ENCODE data around the gene TEC. TPM values are rescaled to one million over a fixed set of nuclear protein-coding genes. Genes with fewer than 3 reads are reported as not detected.
A peak's percentile ranks its signal among the peaks of the same experiment; 100 is the strongest.

The TEC gene
- total and polyA plus RNA-seq, 2 of the 8 experiments (the other 6 are each of a cell fraction or from before 2014, with no cell fraction given) = 0.73 to 1.8 TPM

- WGBS, 2 experiments (ENCODE audit: extremely low coverage in 1 of 2, insufficient coverage in 1 of 2, insufficient read length in 1 of 2, insufficient replicate concordance in 2 of 2, low coverage in 1 of 2, low lambda C conversion rate in 2 of 2, missing lambda C conversion rate in 1 of 2) = 67% methylated on average over 5 of the region's 5 CpGs; no CpG with 5 or more reads in 1 of the 2 experiments
- H3K36me3 ChIP-seq (ENCODE audit: control insufficient read depth in 2 of 4, insufficient read depth in 4 of 4, low read length in 3 of 4) = no peaks in the 10 kb centered on the region
- no peak overlapping the region for H3K27ac ChIP-seq (ENCODE audit: low read depth, low read length)
- no peak overlapping the region for H3K18ac ChIP-seq (ENCODE audit: extremely low read depth, low read length)
- no peak overlapping the region for H2BK12ac ChIP-seq (ENCODE audit: low read depth, low read length)
- no peak overlapping the region for H2AK5ac ChIP-seq (ENCODE audit: low read depth, low read length)
- no peak overlapping the region for H2BK20ac ChIP-seq (ENCODE audit: low read length)
- no peaks in the 10 kb centered on the region for H4K20me1 ChIP-seq (replicated peaks in 1 of 2; ENCODE audit: control insufficient read depth in 1 of 2, insufficient read depth in 2 of 2, low read length in 2 of 2)
- no peak overlapping the region for H4K91ac ChIP-seq (replicated peaks; ENCODE audit: insufficient read length, low read length)
- H3K4me1 ChIP-seq (replicated peaks in 1 of 4; ENCODE audit: control insufficient read depth in 3 of 4, insufficient read depth in 4 of 4, low read length in 3 of 4) = peaks cover 0 to 3% (median 0%) of the 10 kb centered on the region in 4 experiments; a peak in 2 of 7 replicates
- no peak overlapping the region for H2BK120ac ChIP-seq (replicated peaks; ENCODE audit: low read depth, low read length)
- no peaks in the 10 kb centered on the region for H3K9me3 ChIP-seq (ENCODE audit: insufficient read depth in 2 of 2, low read depth in 1 of 2, low read length in 1 of 2)
- H3K79me2 ChIP-seq (ENCODE audit: control insufficient read depth in 1 of 2, insufficient read depth in 2 of 2, low read length in 2 of 2) = no peaks in the 10 kb centered on the region
- H2AFZ ChIP-seq (ENCODE audit: low read length) = no peak overlapping the region
- H3K23me2 ChIP-seq (ENCODE audit: low read depth, low read length) = no peaks in the 10 kb centered on the region
- no peaks in the 10 kb centered on the region for H3K27me3 ChIP-seq (replicated peaks in 1 of 4; ENCODE audit: control insufficient read depth in 3 of 4, extremely low read depth in 1 of 4, insufficient read depth in 3 of 4, low read length in 3 of 4)
- no peak overlapping the region for H2BK5ac ChIP-seq (ENCODE audit: low read depth, low read length)
- POLR2A ChIA-PET (ENCODE audit: partially characterized antibody) = no interaction called here
- CTCF ChIA-PET (ENCODE audit: partially characterized antibody) = interaction anchor here (0.6 to 3.3 kb wide), 24 partner anchors 12 to 578 kb away, joined by 3 to 28 read pairs (median 5); no protein-coding TSS in a partner anchor
- H2BK15ac ChIP-seq (ENCODE audit: low read length) = no peak overlapping the region
- H3K23ac ChIP-seq (ENCODE audit: insufficient read length) = no peak overlapping the region
- FAIRE-seq = peak; percentile 80
- no peak overlapping the region for H3K56ac ChIP-seq (replicated peaks; ENCODE audit: insufficient read length, low read depth, low read length)
- no peak overlapping the region for H3K4me2 ChIP-seq (ENCODE audit: insufficient read depth in 1 of 2, low read depth in 2 of 2, low read length in 2 of 2)
- H3K14ac ChIP-seq (ENCODE audit: insufficient read length) = no peak overlapping the region
- no peak overlapping the region for H4K5ac ChIP-seq (ENCODE audit: insufficient read length, low read depth, low read length)
- TF ChIP-seq, protein P1, sequence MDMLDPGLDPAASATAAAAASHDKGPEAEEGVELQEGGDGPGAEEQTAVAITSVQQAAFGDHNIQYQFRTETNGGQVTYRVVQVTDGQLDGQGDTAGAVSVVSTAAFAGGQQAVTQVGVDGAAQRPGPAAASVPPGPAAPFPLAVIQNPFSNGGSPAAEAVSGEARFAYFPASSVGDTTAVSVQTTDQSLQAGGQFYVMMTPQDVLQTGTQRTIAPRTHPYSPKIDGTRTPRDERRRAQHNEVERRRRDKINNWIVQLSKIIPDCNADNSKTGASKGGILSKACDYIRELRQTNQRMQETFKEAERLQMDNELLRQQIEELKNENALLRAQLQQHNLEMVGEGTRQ (IDR thresholded peaks at IDR 0.05; ENCODE audit: low read length) = no peak
- TF ChIP-seq CTCF (IDR thresholded peaks at IDR 0.05; ENCODE audit: control extremely low read depth in 1 of 3, insufficient read depth in 1 of 3, low read depth in 1 of 3, low read length in 3 of 3) = peak in 2 of 3 experiments; percentile 55 to 68; a peak in 3 of 4 replicates
- TF ChIP-seq RAD21 (IDR thresholded peaks at IDR 0.05 in 1 of 2, conservative IDR thresholded peaks at IDR 0.05 in 1 of 2; ENCODE audit: low read depth in 2 of 2, low read length in 2 of 2) = peak; percentile 58 to 67
- H3K4me3 ChIP-seq (ENCODE audit: extremely low read depth in 1 of 4, insufficient read depth in 2 of 4, low read depth in 3 of 4, low read length in 4 of 4) = no peak overlapping the region
- H3K79me1 ChIP-seq (ENCODE audit: low read depth, low read length) = no peaks in the 10 kb centered on the region
- H3K4ac ChIP-seq (replicated peaks; ENCODE audit: insufficient read length, low read depth, low read length) = no peak overlapping the region
- no peak overlapping the region for H3K9ac ChIP-seq (replicated peaks in 1 of 4; ENCODE audit: extremely low read depth in 1 of 4, low read depth in 3 of 4, low read length in 3 of 4)
- H4K8ac ChIP-seq (ENCODE audit: extremely low read depth, insufficient read depth, low read length) = no peak overlapping the region
- no peak for DNase-seq (ENCODE audit: low read depth in 1 of 2, low spot score in 2 of 2)
Observed at GRCh38 chr4:48109413-48110263, 160.0 kb downstream of the TEC start.

All from H1 (cell line).